Neural cell (in vitro differentiated cells): ENCODE results near the gene ATG2A.

Experiments
- CTCF ChIP-seq: fragments of 450-650 bp; IDR thresholded peaks from 2 replicates; pipeline ENCODE4 v1.5.1; 2014; ENCODE audit warnings: antibody characterized with exemption, mild to moderate bottlenecking, moderate library complexity; ENCODE audit not compliant: poor library complexity, severe bottlenecking
- EP300 ChIP-seq: fragments of 450-650 bp; conservative IDR thresholded peaks from 2 replicates; pipeline ENCODE4 v1.6.1; 2014; ENCODE audit warnings: antibody characterized with exemption, mild to moderate bottlenecking, moderate library complexity; ENCODE audit not compliant: poor library complexity, severe bottlenecking
- EZH2 ChIP-seq: fragments of 200-600, 300-800 bp; shearing (Covaris generic), sonication (generic); IDR thresholded peaks from 2 replicates; pipeline ENCODE4 v1.6.1; 2014; ENCODE audit warnings: antibody characterized with exemption, low read length, borderline replicate concordance, mild to moderate bottlenecking; ENCODE audit not compliant: insufficient read depth, poor library complexity, severe bottlenecking
- POLR2AphosphoS5 ChIP-seq: IDR thresholded peaks from 2 replicates; pipeline ENCODE4 v1.6.1; 2012
- RAD21 ChIP-seq: fragments of 450-650 bp; conservative IDR thresholded peaks from 2 replicates; pipeline ENCODE4 v1.6.1; 2014; ENCODE audit warnings: antibody characterized with exemption, mild to moderate bottlenecking, moderate library complexity
- SMC3 ChIP-seq: fragments of 450-650 bp; conservative IDR thresholded peaks from 2 replicates; pipeline ENCODE4 v1.6.1; 2014; ENCODE audit warnings: antibody characterized with exemption, mild to moderate bottlenecking, moderate library complexity; ENCODE audit not compliant: poor library complexity
- TAF1 ChIP-seq: IDR thresholded peaks from 2 replicates; pipeline ENCODE4 v1.6.1; 2012; ENCODE audit warnings: low read depth

GRCh38 chr11:64898541-64898940 lies 18.5 kb downstream of the ATG2A start:
- no peak for TF ChIP-seq POLR2AphosphoS5
- TF ChIP-seq CTCF, result no peak
- TF ChIP-seq EZH2, result no peak
- no peak for TF ChIP-seq SMC3
- TF ChIP-seq EP300, result no peak
- no peak for TF ChIP-seq TAF1
- no peak for TF ChIP-seq RAD21
